ENCODE results near the gene DIO1. TPM values are rescaled to one million over a fixed set of nuclear protein-coding genes. Genes with fewer than 3 reads are reported as not detected.

The DIO1 gene
- total RNA-seq, 1 donor from 2014 or later, result not detected

- no peak for DNase-seq (ENCODE audit: low spot score)
These were observed 48.4 kb downstream of the DIO1 start for GRCh38 chr1:53942127-53942957.

- no peak for DNase-seq (ENCODE audit: low spot score)
These were observed 49.1 kb downstream of the DIO1 start for GRCh38 chr1:53943090-53943489.

- no peak for DNase-seq (ENCODE audit: low spot score)
These were observed 49.6 kb downstream of the DIO1 start for GRCh38 chr1:53943490-53944043.

GRCh38 chr1:53944469-53945182, 50.6 kb downstream of the DIO1 start:
- DNase-seq (ENCODE audit: low spot score), result peak; percentile 29

GRCh38 chr1:53945183-53945432, 51.1 kb downstream of the DIO1 start:
- DNase-seq (ENCODE audit: low spot score), result no peak

- peak; percentile 98 for DNase-seq (ENCODE audit: low spot score)
These were observed 51.7 kb downstream of the DIO1 start, which contains the start of gene IFT25 for GRCh38 chr1:53945433-53946251. TSS of gene IFT25 (minus strand) at chr1:53945699. CDS start at chr1:53940082, 5,617 bp downstream.

- no peak for DNase-seq (ENCODE audit: low spot score)
These were observed 52.5 kb downstream of the DIO1 start, which contains the start of gene LRRC42 for GRCh38 chr1:53946252-53947171. TSS of gene LRRC42 (plus strand) at chr1:53946350. CDS start at chr1:53952000, 5,650 bp downstream.

GRCh38 chr1:53947172-53947907, 53.4 kb downstream of the DIO1 start:
- no peak for DNase-seq (ENCODE audit: low spot score)

GRCh38 chr1:53948291-53948690, 54.3 kb downstream of the DIO1 start:
- no peak for DNase-seq (ENCODE audit: low spot score)

- peak; percentile 35 for DNase-seq (ENCODE audit: low spot score)
These were observed 55.3 kb downstream of the DIO1 start for GRCh38 chr1:53949023-53949990.

- DNase-seq (ENCODE audit: low spot score), result no peak
These were observed 57.7 kb downstream of the DIO1 start for GRCh38 chr1:53951697-53952096.

- DNase-seq (ENCODE audit: low spot score), result no peak
These were observed 60.1 kb downstream of the DIO1 start for GRCh38 chr1:53954128-53954527.

- no peak for DNase-seq (ENCODE audit: low spot score)
These were observed 62.6 kb downstream of the DIO1 start for GRCh38 chr1:53956308-53957168.

- peak; percentile 95 for DNase-seq (ENCODE audit: low spot score)
These were observed 63.3 kb downstream of the DIO1 start for GRCh38 chr1:53957194-53957818.

GRCh38 chr1:53959664-53960250, 65.8 kb downstream of the DIO1 start:
- DNase-seq (ENCODE audit: low spot score), result no peak
